GM18907 (cell line): ENCODE measurements around the gene PTPN21.

Experiments used
- ATAC-seq: cut with Tn5 transposase; IDR thresholded peaks from one replicate; pipeline ENCODE4 v1.9.1; 2021; ENCODE audit warnings: mild to moderate bottlenecking, moderate library complexity; ENCODE audit not compliant: unreplicated experiment

The PTPN21 gene

DNA sequence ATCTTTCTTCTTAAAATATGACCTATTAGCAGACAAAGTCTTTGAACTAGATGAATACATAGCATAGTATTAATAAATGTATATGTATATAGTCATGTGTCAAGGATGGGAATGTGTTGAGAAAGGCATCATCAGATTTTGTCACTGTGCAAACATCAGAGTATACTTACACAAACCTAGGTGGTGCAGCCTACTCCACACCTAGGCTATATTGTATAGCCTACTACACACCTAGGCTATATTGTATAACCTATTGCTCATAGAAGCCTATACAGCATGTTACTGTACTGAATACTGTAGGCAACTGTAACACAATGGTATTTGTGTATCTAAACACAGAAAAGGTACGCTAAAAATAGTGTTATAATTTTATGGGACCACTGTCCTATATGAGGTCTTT is 47.6 kb downstream of the PTPN21 start:
- ATAC-seq, result no peak

DNA sequence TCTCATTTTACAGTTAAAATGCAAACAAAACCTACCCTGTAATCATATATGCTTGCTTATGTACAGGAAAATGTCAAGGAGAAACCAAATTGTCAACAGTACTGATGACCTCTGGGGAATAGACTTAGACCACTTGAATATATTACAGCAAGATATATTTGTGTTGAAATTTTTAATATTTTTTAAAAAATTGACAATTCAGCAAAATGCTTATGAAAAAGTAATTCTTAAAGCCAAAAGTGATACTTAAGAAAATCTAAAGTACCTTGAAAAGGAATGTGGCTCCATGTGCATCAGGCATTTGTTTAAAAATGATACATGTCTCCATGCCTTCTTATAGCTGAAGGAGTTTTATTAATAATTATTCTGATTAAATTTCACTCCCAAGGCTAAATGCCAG is 49.2 kb downstream of the PTPN21 start:
- no peak for ATAC-seq

DNA sequence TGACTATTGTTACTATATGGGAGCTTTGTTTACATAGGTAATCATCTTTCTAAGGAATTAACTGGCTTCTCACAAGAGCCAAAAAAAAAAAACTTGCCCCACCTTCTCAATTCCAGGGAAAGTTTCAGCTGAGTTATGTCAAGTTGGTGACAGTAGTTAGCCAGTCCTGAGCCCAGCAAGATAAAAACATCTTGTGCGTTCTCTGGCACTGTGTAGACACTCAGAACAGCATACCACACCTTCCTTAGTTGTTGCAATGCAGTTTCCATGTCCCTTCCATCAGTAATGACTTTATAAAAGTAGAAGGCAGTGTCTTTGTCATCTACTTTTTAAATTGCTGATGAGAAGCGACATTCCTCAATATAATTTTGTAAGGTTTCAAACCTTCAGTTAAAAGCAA is 50.2 kb downstream of the PTPN21 start:
- ATAC-seq, result no peak

DNA sequence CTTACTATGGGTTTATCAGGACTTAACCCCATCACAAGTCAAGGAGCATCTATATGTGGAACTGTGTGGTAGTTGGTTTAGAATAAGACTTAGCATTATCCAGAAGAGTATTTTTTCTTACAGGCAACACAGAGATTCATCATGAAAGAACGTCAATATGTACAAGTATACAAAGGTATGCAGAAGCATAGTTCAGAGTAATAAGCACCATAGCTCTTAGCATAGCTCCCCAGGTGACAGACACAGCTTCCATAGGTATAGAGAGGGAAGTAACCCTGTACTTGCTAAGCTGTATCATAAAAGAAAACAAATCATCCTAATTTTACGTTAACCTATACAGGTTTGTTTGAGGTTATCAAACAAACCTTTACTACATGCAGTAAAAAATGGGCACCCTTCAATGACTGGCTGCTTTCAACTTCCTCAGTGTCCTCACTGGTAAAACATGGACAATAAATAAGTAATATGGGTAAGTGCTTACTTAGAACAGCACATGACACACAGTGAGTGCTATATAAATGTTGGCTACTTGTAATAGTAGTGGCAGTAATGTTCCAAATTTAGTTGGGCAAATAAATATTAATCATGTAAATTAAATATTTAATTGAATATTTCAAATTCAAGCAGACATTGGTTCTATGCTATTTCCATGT is 50.9 kb downstream of the PTPN21 start:
- no peak for ATAC-seq

DNA sequence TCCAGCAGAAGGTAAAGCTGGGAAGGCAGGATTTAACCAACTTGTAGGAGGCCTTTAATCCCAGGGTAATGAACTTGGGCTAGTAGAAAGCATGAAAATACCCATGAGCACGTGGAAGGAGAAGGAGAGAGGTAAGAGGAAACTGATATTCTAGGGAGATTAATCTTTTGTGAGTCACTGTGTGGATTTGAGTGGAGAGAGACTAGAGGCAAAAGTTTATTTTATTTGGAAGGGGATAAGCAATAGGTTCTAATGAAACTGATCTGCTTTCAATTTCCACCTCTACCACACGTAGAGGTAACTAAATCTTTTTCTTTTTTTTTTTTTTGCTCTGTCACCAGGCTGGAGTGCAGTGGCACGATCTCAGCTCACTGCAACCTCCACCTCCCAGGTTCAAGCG is 52.1 kb downstream of the PTPN21 start:
- ATAC-seq, result no peak

DNA sequence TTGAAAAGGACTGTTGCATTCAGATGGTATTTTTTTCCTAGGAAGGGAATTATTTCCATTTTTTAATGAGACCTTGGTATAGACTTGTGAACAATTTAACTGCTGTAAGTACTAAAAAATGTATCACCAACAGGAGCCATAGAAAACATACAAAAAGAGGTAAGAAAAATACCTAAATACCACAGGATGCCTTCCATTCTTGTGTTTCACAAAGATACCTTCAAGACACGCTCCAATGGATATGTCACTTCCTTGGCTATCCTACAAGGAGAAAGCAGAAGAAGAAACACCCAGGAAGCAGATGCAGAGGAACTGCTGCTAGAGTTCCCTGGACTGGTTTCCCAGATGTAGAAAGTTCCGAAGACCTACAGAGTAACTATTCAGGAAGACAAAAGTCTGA is 54.2 kb downstream of the PTPN21 start:
- no peak for ATAC-seq

DNA sequence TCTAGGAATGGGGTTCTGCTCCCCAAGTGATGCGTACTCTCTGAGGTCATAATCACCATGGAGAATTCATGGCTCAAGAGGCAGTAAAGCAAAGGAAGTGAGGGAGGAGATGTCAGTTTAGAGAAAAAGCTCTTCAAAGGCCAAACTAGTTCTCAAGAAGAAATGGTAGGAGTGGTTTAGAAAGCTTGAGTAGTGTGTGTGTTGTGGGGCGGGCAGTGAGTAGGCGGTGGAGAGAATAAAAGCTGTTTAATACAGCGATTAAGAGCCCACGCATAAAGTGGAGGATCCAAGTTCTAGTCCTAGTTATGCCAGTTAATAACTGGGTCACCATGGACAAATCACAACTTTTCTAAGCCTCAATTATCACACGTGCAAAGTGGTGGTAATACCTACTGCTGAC is 55.6 kb downstream of the PTPN21 start:
- no peak for ATAC-seq

DNA sequence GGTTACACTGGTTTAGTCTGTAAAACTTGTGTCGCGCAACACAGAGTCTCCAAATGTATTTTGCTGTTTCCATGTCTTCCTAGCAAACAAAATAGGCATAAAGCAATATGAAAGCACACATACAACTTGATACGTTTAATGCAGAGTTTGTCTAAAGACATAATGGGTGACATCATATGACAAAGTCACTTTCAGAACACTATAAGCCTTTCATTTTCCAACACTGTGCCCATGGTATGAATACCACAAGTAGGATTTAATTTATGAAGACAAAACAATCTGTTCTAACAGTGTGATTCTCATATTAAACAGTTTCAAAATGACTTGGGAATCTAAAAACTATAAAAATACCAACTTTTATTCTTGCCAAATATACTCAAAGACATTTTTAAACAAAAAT is 58.4 kb downstream of the PTPN21 start:
- no peak for ATAC-seq

DNA sequence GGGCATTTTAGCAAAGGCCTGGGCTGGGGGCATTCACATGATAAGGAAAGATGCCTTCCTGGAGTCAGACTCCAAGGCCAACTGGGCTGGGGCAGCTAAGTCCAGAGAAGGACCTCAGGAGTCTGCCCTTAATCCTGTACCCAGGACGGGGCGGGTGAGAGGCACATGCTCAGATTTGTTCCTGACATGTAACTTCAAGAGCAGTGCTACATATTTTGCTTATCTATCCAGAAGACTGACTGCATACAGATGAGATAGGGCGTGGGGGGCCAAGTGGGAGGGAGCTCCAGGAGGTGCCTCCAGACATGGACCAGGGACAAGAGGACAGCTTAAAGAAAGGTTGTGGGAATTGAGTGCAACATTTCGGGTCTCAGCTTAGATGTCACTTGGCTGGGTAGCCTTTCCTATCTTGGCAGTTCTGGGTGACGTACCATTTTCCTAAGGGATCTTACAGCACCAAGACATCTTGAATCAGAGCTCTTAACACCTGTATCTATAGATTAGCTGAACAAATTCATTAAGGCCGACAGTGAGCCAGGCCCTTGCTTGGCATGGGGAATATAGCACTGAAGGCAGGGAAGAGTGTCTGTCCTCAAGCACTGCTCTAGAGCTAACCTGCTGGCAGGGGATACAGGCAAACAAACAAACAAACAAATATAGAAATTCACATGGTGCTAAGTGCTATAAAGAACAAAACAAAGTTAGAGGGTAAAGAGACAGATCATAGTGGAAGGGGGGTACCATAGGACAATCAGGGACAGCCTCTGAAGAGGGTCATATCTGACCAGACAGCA is 61.2 kb downstream of the PTPN21 start:
- no peak for ATAC-seq

DNA sequence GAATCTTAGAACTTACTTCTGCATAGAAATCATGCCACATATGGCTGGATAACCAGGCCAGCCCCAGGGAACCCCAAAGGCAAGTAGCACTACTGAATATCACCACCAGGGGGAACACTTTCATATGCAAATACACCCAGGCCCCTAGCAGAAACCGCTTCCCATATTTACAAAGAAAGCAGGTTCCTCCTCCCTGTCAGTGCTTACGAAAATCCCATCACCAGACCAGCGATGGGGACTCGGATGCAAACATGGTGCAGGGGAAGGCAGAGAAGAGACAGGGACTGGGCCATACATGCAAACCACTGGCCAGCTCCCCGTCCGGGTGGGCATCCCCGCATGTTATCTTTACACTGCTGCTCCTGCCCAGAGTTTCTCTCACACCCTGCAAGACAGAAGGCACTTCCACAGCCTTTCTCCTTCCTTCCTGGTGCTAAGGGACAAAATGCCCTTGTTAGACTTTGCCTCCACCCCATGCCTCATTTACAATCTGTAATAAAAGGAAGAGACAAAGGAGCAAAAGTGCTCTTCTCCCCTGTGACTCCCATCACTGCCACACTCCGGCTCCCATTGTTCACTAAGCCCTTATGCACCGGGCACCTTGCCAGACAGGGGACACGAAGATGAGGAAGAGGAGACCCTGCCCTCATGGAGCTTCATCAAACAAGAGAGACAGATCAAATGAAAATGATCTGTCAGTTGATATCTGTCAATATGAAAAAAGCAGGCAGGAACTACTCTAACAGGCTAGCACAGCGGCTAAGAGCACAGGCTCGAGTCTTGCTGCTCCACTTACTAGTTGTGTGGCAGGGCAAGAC is 62.3 kb downstream of the PTPN21 start:
- ATAC-seq, result peak; percentile 97

DNA sequence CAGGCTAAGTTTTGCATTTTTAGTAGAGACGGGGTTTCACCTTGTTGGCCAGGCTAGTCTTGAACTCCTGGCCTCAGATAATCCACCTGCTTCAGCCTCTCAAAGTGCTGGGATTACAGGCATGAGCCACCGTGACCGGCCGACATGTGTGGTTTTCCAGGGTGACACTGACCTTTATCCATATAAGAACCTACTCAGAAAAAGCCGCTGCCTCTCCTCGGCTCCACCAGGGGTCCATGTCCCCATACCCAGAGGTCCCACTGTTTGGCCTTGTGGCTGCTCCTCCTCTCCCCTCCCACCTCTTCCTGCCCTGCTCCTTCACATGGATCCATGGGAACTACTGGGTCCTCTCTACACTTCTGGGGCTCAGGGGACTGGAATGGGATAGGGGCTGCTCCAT is 64.6 kb downstream of the PTPN21 start:
- ATAC-seq, result no peak

DNA sequence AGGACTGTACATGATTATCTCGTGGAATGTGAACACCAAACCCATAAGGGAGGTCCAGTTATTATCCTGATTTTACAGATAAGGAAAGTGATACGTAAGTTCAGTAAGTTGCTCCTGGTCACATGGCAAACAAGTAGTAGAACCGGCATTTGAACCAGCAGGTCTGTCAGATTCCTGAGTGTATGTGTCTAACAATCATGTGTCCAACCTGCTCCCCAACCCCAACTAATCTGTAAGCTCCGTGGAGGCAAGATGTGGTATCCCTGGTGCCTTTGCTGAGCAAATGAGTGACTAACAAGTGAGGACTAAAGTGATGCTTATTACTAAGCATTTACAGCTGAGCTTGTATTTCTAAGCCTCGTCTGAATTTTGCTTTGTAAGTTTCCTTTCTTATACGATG is 65.9 kb downstream of the PTPN21 start:
- ATAC-seq, result no peak

DNA sequence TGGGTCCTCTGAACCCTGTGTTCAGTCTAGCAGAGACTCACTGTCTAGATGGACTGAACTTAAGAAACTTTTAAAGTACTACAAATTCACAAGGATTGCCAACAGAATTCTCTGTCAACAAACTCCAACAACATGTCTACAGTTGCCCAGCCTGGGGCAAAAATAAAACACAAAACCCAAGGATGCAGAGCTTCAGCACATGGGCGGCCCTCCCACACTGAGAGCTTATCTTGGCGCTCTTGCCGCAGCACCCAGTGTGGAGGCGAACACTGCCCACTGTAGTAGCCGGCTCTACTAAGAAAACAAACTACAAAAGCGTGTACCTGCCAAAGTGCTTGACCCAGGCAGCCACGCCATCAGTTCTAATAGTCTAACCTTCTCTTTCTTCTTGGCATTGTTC is 66.7 kb downstream of the PTPN21 start:
- ATAC-seq, result no peak

DNA sequence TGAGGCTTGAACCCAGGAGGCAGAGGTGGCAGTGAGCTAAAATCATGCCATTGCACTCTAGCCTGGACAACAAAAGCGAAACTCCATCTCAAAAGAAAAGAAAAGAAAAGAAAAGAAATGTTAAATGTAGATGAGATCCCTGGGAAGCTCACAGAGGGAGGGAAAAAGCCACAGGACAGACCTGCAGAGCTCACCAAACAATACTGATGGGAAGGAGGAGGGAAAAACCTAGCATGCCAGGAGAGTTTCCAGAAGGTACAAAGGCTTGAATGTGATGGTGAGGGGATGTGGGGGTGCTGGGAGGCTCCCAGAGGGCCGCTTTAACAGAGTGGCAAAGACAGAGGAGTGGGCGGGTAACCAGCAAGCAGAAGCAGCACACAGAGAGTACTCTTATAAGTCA is 72.3 kb downstream of the PTPN21 start:
- no peak for ATAC-seq

DNA sequence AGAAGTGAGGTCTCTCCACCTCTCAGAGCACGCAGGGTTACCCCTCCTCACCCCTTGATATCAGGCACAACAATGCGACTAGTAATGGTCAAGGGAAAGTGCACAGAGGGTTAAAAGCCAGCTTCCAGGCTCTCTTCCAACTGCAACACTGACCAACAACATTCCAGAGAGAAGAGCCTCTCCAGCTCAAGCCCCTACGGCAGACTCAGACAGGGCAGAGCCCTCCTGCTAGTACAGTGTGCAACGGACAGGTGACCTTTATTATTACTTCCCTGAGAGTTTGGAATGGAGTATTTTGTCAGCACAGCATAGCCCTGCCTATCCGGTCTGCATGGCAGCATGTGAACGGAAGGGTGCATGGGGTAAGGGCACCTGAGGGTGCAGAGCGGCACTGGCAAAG is 73.0 kb downstream of the PTPN21 start:
- no peak for ATAC-seq

DNA sequence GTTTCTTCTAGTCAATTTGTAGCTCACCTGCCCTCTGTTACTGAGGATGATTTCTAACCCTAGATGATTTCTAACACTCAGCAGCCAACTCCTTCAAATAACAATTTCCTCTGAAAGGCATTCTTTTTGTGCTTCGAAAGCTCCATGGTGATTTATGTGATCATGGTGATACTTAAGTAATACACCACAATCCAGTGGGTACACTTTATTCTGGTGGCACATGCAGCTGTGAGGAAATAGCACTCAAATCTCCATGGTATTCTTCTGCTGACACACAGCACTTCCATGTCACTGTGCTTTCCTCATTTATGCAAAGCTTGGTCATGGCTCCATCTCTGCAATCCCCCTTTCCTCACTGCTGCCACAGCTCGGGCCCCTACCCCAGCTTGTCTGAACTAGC is 73.7 kb downstream of the PTPN21 start:
- ATAC-seq, result no peak

DNA sequence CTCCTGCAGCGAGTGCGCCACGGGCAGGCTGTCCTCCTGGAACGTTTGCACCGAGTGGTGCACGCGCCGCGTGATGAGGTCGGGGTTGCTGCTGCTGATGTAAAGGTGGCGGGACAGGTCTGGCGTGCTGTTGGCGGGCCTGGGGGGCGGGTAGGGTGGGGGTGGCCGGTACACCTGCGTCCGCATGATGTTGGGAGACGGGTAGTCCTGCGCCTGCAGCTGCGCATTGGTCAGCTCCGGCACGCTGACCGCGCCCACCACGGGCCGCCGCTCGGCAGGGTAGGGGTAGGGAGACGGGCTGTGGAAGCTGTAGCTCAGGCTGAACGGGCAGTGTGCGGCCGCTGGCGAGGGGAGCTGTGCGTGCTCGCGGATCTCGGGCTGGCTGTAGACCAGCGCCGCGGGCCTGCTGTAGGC is 75.2 kb downstream of the PTPN21 start:
- ATAC-seq, result no peak

DNA sequence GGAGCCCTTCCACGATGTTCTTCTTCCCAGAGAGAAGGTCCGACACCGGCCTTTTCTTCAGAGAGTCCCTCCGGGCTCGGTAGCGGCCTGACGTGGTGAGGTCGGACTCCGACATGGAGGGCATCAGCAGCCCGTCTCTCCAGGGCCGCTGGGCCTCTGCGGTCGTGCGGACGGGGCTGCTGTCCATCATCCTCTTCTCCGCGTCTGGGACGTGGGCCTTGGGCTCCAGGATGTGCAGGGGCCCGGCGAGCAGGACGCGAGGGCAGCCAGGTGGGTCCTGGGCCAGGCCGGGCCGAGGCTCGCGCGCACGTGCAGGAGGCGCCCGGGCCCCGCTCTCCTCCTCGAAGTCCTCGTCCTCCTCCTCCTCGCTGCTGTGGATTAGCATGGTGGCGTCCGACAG is 75.9 kb downstream of the PTPN21 start:
- no peak for ATAC-seq

DNA sequence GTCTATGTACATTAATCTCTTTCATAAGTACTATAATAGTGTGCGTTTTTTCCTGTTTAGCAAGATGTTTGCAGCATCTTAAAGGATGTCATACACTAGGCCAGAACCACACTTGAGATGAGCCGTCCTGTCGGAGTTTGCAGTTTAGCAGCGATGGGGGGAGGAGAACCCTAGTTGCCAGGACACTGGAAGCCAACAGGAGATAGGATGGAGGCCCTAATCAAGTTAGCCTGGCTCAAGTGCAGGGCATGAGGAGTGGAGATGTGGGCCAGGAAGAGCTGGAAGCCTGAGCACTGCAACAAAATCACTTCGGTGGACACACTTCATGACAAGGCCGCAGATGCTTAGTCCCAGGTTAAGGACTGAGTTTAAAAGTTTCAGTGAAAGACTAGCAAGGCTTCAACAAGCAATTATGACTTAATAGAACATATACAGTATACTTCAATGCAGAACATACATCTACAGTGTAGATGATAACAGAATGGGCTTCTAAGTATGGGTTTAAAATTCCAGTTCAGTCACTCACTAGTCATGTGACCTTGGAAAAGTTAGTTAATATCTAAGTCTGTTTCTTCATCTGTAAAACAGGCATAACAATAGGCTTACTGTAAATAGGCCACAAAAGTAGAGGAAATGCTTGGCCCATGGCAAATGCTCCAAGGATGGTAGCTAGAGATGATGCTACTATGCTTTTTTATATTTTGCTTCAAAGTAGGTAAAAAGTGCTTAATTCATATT is 77.1 kb downstream of the PTPN21 start:
- ATAC-seq, result no peak

DNA sequence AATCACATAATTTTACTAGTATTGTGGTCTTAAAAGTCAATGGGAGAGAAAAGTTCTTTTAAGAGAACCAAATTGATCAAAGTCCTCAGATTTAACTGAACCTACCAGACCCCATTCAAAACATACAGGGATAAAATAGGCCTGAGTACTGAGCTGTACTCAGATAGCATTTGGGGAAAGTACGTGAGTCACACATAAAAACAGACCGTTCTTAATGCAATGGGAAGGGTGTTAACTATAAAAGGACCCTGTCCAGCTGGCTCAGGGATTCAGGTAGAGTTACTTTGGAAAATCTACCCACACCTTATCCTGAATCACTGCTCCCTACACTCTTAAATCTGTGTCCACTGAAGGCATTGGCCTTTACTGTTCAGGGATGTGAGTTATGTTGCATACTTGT is 78.0 kb downstream of the PTPN21 start:
- no peak for ATAC-seq

DNA sequence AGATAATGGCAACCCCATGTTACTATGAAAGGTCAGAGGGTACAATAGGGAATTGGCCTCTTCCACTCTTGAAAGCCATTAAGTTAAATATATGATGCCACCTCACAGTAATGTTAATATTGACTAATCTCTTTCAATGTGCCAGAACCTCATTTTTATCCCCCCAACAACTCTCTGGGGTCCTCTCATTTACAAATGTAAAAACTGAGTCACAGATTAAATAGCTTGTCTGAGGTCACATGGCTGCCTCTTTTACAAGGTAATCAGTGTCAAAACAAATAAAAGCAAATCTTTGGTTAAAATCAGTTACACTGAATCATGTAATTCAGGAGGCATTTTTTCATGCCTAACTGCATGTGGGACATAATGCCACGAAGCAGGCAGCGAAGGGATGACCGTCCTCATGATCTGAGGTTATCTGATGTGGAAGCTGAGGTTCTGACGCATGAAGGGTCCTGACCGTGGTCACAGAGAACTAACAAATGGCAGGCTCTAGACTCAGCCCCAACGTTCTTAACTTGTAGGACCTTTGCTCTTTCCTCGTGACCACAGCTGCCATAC is 78.5 kb downstream of the PTPN21 start:
- ATAC-seq, result no peak
